HEK293 (cell line): ENCODE results near the gene DPM1.

ENCODE experiments used
- CTCF ChIP-seq: fragments of 450-650 bp; formaldehyde crosslinking; IDR thresholded peaks from 2 replicates; pipeline ENCODE4 v1.5.1; 2016; ENCODE audit warnings: missing biosample characterization, missing genetic modification characterization
- ZEB2 ChIP-seq: fragments of 450-650 bp; formaldehyde crosslinking; IDR thresholded peaks from 2 replicates; pipeline ENCODE4 v1.5.1; 2016; ENCODE audit warnings: missing biosample characterization, missing genetic modification characterization

GRCh38 chr20:50980851-50981713, 22.8 kb upstream of the DPM1 start:
- peak; percentile 27; the same call in 1 of the 2 replicates for TF ChIP-seq CTCF (tag by site-specific recombination)
- no peak; the same call in 1 of the 2 replicates for TF ChIP-seq ZEB2
